GM18858 (cell line): ENCODE data around the gene ACSS2.

Experiments
- ATAC-seq: cut with Tn5 transposase; IDR thresholded peaks from one replicate; pipeline ENCODE4 v1.9.1; 2021; ENCODE audit not compliant: unreplicated experiment

ACSS2 gene, protein sequence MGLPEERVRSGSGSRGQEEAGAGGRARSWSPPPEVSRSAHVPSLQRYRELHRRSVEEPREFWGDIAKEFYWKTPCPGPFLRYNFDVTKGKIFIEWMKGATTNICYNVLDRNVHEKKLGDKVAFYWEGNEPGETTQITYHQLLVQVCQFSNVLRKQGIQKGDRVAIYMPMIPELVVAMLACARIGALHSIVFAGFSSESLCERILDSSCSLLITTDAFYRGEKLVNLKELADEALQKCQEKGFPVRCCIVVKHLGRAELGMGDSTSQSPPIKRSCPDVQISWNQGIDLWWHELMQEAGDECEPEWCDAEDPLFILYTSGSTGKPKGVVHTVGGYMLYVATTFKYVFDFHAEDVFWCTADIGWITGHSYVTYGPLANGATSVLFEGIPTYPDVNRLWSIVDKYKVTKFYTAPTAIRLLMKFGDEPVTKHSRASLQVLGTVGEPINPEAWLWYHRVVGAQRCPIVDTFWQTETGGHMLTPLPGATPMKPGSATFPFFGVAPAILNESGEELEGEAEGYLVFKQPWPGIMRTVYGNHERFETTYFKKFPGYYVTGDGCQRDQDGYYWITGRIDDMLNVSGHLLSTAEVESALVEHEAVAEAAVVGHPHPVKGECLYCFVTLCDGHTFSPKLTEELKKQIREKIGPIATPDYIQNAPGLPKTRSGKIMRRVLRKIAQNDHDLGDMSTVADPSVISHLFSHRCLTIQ

DNA sequence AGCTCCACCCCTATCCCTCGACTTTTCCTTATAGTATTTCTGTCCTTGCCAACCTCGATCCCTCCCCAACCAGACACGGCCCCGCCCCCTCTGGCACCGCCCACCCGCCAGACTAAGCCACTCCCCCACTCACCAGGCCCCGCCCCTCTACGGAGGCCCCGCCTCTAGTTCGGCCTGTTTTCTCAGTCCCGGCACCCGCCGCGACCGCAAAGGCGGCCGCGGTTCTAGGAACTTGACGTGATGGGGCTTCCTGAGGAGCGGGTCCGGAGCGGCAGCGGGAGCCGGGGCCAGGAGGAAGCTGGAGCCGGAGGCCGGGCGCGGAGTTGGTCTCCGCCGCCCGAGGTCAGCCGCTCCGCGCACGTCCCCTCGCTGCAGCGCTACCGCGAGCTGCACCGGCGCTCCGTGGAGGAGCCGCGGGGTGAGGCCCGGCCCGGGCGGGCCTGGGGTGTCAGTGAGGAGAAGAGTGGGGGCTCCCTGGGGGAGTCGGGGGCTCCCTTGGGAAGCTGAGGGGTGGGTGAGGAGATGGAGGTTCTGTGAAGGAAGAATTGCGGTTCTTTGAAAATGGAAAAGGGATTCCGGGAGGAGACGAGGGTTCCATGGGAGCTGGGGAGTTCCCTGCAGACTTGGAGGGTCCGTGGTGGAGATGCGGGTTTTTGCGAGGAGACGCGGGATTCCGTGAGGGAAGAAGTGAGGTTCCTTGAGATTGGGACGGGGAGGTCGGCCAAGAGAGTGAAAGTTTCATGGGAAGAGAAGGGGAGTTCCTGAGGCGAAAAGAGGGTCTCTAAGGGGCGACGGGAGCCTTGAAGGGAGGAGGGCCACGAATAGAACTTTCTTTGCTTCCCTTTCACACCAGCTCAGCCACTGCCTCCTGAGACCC lies at the start of gene ACSS2:
ACSS2 (plus strand) TSS at position 207 of the 877 bp plus-strand sequence; CDS start at position 241, 34 bp downstream.
- peak; percentile 36 for ATAC-seq

DNA sequence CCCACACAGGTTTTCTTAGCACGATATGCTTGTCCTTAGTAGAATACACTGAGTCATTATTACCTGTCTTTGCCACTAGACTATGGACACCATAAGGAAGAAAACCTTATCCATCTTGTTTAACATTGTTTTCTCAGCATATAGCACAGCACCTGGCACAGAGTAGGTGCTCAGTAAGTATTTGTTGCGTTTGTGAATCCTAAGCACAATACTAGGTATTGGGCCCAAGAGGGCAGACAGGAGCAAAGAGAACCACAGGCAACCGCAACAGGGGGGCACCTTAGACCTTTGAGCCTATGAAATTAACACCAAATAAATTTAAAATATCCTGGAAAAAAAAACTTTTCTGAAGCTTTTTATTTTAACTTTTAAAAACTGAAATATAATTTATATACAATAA lies 47.2 kb upstream of the ACSS2 start:
- ATAC-seq = no peak

DNA sequence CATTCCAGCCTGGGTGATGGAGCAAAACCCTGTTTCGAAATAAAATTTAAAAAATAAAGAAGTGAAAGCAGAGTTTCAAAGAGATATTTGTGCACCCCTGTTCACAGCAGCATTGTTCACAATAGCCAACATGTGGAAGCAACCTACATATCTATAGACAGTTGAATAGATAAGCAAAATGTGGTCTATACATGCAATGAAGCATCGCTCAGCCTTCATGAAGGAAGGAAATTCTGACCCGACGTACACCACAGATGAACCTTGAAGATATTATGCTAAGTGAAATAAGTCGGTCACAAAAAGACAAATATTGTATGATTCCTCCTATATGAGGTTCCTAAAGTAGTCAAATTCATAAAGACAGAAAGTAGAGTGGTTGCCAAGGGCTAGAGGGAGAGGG lies 44.5 kb upstream of the ACSS2 start:
- ATAC-seq = no peak

DNA sequence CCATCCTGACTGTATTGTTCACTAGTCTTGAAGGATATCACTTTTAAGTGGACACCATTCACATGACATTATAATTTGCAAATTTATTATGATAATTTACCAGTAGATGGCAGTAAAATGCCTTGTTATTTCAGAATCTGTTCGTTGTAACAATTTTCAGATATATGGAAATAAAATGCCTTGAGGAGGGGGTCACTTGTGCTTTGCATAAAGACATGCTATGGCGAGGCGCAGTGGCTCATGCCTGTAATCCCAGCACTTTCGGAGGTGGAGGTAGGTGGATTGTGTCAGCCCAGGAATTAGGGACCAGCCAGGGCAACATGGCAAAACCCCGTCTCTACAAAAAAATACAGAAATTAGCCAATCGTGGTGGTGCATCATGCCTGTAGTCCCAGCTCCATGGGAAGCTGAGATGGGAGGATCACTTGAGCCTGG lies 41.9 kb upstream of the ACSS2 start:
- no peak for ATAC-seq

DNA sequence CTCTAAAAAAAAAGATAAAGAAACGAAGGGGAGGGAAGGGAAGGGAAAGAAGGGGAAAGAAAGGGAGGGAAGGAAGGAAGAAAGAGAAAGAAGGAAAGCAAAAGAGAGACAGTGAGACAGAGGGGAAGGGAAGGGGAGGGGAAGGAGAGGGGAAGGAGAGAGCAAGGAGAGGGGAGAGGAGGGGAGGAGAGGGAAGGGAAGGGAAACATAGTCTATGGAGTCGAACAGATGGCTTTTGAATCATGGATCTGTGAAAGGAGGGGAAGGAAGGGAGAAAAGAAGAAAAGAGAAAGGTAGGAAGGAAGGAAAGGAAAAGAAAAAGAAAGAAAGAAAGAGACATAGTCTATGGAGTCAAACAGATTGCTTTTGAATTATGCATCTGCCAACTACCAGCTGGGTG lies 34.3 kb upstream of the ACSS2 start:
- ATAC-seq = no peak

DNA sequence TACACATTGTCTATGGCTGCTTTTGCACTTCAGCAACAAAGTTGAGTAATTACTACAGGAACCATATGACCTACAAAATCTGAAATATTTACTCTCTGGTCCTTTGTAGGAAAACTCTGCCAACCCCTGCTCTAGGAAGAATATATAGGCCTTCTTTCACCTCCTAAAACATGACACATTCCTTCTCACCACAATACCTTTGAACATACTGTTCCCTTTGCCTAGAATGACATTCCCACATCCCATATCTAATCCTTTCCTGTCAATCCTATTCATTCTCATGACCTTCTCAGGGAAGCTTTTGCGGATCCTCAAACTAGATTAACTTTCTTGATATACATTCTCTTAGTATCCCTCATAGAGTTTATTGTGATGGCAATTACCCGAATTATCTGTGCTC lies 33.0 kb upstream of the ACSS2 start:
- ATAC-seq = no peak

DNA sequence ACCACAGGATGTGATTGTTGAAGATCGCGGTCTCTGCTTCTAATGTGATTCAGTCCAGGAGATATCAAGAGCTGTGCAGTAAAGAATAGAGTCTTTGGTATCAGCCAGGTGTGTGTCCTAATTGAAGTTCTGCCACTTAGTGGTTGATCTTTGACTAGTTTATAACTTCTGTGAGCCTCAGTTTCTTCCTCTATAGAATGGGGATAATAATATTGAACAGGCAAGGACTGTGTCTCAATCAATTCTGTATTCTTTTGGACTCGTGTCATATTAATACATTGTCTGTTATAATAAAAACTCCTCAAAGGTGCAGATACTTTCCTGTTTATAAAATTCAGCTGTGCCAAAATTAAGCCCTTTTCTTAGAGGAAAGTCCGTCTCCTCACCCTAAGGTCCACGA lies 27.8 kb upstream of the ACSS2 start:
- no peak for ATAC-seq

DNA sequence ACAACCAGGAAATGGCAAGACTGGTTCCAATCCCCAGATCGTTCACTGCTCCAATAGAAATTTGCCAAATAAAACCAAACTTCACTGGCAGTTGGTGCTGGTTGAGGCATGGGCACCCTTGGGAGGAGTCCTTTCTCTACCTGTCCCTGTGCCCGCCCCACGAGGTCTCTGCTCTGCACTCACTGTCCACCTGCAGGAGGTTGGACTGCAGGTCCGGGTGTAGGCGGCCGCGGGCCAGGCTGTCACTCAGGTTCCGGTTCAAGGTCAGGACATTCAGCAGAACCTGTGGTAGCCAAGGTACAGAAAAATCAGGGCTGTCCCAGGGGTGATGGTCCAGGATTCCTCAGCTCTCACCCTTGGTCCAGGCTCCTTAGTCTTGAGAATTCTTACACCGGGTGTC lies 26.6 kb upstream of the ACSS2 start:
- ATAC-seq = no peak

DNA sequence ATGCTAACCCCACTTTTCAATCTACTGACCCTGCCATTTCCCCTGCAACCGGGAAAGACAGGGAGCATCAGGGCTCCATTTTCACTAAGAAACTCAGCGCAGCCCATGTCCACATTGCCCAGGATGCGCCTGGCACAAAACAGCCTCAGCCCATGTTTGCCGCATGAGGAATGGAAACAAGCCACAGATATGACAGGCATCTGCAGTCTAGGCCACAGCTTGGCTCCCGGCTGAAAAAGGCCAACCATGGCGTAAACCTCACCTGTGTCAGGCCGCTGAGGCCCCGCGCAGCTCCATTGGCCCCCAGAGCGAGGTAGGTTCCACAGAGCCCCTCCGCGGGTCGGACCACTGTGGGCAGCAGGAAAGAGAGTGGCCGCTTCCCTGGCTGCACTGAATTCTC lies 25.4 kb upstream of the ACSS2 start:
- no peak for ATAC-seq

DNA sequence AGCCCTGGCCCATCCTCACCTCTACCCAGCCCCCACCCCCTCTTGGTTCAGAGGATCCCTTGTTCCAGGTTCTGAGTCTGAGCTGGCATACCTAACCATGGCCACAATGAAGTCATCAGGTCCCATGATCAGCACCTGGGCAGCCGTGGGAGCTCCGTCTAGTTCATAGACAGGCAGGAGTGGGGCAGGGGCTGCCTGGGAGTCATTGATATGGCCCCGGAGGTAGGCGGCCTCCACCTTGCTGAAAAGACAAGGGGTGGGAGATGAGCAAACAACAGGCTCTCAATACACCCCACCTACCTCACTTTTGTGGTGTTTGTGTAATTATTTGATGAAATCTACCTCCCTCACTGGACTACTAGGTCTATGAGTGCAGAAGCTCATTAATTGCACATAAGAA lies 24.1 kb upstream of the ACSS2 start:
- ATAC-seq = no peak

DNA sequence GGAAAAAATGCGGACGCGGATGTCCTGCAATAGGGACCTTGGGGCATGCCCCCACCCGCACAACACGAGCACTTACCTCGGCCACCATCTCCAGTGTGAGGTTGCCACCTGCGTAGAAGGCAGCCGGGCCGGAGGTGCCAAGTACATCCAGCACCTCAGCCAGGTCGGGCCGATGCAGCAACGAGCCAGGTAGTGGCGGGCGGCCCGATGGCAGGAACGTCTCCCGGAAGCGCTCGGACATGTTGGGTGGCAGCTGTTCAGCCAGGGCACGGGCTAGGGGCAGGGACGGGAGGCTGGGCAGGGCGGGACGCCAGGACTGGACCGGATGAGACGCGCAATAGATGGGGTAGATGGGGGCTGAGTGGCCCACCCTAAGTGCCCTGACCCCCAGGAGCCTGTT lies 17.0 kb upstream of the ACSS2 start:
- no peak for ATAC-seq

DNA sequence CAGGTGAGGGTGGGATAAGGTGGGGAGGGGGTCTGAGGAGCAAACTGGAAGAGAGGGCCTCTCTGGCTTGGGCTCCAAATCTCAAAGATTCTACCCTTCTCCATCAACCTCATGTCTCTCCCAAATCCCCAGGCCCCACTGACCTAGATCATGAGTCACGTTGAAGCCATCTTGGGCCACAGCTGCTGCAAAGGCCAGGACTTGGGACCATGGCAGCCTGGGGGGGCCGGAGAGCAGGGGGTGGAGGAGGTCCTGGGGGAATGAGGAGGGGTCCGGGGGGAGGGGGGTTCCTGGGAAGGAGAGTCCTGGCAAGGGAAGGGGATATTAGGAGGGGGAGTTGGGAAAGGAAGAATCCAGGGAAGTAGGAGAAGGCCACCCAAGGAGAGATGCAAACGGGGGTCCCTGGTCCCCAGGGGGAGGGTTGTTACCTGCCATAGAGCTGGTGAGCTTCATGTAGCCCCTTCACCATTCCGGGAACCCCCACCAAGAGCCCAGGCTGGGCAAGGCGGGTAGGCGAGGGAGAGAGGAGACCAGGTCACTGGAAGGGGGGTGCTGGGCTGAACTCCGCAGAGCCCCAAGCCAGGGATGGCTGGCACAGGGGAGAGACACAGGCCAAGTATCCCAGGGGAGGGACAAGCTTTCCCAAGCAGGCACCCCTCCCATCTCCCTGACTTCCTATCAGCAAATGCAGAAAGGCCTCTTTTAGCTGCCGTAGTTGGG lies 16.4 kb upstream of the ACSS2 start:
- ATAC-seq = no peak

DNA sequence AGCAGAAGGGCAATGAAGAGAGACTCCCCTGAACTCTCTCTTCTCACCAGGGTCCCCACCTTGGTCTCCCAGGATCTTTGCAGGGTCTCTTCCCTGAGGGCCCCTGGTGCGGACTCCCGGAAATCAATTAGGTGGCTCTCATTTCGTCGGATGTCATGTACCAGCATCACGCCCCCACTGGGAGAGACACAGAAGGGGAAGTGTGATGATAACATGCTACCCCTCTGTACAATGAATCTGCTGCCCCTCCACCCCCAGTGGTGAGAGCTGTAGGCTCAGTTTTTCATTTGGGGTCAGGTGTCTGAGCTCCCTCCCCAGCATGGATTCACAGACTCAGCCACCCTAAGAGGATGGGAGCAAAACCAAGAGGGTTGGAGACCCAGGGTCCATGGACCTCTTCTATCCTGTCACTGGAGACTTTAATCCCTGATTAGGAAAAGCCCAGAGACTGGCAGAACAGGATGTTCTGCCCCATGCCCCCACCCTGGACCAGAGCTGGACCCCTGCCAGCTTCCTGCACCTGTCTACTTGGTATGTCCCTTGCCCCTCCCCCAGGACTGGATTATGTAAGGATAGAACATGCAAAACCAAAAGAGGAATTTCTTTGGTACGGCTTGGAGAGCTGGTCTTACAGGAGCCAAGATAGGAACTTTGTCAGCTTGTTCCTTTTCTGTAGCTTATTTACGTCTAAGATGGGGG lies 14.9 kb upstream of the ACSS2 start:
- no peak for ATAC-seq

DNA sequence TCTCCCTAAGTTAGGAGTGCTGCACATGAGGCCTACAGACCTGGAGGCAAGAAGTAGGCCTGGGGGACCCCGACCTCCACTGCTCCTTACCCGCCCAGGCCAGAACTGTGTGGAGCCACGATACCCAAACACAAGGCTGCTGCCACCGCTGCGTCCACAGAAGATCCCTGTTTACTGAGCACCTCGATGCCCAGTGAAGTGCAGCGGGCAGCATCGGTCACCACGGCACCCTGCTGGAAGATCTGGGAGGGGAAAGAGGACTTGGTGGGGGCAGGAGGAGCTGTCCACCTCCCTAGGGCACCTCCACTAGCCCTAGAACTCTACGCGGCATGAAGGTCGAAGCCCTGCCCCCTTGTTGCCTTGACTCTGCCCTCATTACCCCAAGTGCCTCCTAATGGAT lies 13.7 kb upstream of the ACSS2 start:
- no peak for ATAC-seq

DNA sequence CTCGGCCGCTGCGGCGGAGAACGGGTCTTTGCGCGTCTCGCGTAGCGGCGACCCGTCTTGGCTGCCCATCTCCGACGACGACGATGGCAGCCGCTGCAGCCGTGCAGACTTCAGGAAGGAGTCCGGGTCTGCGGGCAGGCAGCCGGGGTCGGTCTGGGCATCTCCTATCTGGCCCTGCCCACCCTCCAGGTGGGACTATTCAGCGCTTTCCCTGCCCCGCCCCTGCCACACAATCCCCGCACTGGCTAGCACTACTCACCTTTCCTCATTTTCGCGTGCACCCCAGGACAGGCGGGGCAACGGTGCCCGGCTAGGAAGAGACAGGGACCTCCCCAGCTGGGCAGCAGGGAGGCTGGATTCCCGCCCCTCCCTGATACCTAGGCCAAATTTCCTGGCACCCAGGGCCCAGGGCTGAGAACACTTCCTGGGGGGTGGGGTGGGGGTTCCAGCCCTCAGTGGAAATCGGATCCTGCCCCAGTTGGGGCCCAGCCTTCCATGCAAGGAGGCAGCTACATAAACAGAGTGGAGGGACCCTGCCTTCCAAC lies 12.9 kb upstream of the ACSS2 start:
- no peak for ATAC-seq

DNA sequence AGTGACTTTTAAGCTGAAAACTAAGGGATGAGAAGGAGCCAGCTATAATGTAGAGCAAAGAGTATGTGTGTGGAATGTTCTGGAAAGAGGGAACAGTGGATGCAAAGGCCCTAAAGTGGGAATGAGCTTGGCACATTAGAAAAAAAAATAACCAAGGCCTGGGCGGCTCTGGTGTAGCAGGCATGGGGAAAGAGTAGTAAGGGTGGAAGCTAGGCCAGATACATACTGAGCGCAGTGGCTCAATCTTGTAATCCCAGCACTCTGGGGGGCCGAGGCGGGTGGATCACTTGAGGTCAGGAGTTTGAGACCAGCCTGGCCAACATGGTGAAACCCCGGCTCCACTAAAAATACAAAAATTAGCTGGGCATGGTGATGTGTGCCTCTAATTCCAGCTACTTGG lies 12.2 kb upstream of the ACSS2 start:
- no peak for ATAC-seq

DNA sequence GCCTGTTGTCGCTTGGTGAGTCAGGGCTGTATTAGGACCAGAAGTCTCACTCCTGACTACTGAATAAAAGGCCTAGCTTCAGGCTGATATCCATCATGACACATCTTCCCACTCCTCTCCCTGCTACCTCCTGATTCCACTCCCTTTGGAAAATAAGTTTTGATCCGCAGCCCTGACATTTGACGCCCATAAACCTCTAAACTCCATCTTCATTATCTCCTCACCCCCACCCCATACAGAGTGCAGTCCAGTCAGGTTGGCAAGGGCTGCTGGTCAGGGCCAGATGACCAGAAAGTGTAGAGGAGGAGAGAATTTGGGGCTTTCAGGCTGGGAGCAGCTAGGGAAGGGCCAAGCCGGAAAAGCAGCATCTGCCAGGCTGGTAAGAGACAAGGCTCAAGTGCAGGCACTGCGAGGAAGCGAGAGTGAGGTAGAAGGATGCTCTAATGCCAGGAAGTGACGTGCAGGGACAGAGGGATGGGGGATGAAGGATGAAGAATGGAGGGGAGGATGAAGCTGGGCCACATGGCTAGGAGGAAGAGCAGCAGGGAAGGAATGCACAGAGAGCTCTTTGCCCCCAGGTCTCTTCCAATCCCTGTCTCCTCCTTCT lies 5.0 kb upstream of the ACSS2 start:
- ATAC-seq = no peak

DNA sequence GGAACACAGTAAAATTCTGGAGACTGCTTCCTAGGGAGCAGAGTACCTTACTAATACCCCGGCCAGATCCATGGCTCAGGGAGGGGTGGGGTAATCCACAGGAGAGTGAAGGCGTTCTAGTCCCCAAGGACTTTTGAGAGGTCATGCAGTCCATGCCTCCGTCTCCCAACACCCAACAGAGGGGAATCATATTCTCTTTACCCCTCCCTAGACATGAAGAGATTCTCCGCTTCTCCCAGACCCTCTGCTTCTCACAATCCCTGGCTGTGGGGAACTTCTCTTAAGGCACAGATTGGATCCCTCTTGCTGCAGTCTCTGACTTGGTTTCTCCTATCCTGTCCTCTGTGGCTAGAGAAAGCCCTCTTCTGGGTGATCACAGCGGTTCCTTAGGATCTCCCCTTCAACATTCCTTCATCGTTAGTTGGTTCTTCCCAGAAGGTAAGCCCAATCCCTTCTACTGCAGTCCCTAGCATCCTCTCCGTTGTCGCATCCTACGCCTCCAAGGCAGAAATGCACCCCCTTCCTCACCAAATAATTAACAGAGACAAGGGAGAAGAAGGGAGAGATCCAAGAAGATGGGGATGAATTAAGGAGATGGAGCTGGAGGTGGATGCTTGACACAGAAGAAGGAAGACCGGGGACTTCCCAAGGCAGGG lies 4.3 kb upstream of the ACSS2 start:
- ATAC-seq = no peak

DNA sequence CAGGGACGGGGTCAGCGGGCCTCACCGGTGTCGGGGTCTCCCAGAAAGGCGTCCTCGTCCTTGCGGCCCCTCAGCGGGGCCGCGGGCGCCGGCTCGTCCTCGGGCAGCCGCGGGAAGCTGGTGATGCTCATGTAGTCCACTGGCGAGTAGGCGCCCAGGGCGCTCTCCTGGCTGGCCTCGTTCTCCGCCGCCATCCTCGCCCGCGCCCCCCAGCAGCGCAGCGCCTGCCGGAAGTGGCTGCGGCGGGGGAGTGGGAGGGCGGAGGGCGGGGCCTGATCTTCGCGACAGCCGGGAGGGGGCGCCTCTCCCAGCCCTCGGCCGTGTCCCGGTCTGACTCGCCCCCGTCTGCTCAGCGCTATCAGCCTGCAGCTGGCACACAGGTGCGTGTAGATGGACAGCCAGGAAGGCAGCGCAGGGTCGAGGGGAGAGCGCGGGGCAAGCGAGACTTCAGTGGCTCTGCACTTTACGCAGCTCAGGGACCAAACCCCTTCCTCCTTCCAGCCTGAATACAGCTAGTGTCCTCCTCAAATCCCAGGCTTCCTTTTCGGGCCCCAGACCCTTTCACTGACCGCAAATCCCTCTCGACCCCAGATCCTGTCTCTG lies 3.7 kb upstream of the ACSS2 start, which contains the start of gene GGT7:
GGT7 (minus strand) TSS at position 235 of the 603 bp plus-strand sequence; CDS start at position 194, 41 bp downstream.
- no peak for ATAC-seq
